Activated CD4-positive, alpha-beta T cell treated with anti-CD3 and anti-CD28 coated beads, Interleukin-2, amount 50 U/mL, for 48 hours (primary cell): ENCODE measurements around the gene SLC37A2.

ENCODE experiments used
- DNase-seq, 2 experiments: peaks; one replicate each; pipeline ENCODE4 v3.0.0-alpha.2; 2020

Gene SLC37A2

DNA sequence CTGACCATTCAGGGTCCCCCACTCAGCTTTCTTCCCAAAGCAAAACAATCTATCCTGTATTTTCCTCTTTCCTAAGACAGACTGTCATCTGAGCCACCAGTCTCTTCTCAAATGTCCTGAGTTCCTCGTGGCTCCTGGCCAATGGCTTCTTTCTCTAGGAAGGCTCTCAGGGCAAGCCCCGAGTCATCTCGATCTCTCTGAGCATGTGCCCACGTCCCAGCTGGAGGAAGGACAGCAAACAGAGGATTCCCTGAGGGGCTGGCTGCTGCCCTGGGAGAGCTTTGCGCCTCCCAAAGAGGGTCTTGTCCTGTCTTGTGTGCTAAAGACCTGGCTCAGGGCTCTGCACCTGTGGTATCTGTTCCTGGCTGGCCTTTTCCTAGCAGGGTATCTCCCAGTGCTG, 8.3 kb downstream of the SLC37A2 start:
- DNase-seq, result no peak

DNA sequence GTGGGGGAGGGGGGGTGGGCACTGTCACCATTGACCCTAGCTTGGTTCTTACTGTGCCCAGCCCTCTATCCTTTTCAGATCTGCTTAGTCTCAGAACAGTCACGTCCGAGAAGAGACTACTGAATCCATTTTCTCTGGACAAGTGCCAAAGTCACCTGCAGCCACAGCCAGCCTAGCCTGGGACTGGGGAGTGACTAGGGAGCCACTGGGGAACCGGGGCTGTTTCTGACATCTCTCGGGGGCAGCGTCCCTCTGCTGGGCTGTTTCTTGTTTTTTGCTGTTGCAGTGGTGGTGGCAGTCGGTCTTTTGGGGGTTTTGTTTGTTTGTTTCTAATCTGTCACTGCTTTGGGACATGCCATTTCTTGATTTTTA, 8.7 kb downstream of the SLC37A2 start:
- no peak for DNase-seq

DNA sequence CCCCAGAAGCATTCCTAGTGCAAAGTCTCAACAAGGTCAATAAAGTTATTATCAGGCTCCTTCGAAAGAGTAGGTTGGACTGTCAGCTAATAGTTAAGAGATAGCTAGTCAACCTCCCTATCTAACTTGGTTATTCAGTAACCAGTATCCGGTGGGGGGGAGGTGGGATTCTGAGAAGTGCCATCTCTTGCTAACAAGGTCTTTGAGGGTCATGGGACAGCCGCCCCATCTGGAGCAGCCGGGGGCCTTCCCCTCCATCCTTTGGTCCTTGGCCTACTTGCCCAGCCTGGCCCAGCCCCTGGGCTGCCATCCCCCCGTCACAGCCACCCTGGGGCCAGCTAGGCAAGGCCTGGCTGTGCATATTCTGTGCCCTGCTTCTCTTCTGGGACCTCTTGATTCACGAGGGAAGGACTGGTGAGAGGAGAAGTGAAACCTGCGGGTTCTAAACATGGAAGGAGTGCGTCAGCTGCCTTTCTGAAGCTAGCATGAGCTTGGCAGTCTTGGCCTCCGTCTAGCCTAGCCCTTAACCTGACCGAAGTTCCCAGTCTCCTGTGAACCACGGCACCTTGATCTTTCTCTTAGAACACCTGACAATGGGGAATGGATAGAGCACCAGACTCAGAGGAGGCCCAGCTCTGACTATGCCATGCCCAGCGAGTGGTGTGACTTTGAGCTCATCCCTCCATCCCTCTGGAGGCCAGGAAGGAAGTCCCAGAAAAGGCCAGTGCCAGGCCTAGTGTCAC, 9.3 kb downstream of the SLC37A2 start:
- no peak for DNase-seq

DNA sequence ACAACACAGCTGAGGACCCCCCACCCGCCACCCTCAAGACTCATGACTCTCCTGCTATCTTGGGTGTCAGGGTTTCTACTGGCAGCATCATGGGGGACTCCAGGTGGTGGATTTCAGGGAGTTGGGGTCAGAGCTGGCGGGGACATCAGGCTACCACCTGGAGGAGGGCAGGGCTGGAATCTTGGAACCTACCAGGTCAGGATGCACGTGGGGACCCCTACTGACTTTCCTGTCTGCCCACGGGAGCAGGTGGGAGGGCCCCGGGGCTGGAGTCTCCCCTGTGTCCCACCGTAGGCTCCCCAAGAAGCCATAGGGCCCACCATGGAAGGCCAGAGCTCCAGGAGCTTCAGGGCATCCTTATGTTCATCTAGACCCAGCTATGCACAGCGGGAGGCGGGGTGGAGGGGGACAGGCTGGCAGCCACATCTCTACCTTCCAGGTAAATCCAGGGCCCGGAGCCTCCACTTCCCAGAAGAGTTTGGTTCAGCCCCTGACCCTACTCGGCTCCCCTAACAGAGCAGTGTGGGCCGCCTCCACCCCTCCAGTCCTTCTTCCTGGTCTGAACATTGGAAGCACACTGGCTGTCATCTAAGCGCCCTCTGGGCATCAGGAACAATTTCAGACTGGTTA, 10.0 kb downstream of the SLC37A2 start:
- no peak for DNase-seq

DNA sequence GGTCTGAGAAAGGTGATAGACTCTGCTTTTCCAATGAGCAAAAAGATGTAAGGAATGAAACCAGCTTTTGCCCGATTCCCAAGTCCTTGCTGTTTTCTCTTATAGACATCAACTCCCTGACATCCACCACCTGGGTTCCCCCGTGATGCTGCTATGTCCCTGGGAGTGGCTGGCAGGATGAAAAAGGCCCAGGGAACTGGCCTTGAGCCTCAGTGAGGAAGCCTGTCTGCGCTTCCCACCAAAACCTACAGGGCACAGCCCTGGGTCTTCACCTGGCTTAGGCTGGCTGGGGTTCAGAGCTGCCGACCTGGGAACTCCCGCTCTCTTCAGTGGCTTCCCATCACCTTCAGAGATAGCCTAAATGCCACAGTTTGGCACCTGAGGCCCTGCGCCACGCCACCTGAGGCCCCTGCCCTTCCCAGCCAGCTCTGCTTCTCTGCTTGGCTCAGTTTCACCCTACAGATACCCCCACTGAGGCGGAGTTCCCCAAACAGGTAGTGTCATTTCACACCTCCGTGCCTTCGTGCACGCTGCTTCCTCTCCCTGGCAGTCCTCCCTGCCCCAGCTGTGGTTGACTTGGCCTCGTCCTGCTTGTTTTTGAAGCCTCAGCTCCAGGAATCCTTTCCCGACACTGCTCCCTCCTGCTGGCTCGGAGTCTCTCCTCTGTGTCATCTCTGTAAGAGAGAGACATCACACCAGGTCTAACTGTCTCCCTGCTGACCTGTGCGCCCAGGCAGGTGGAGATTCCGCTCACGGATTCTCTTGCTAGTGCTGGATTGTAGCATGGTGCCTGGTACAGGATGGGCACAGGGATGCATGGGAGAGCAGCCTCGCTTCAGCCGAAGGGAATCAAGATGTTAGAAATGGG, 10.7 kb downstream of the SLC37A2 start:
- no peak for DNase-seq

DNA sequence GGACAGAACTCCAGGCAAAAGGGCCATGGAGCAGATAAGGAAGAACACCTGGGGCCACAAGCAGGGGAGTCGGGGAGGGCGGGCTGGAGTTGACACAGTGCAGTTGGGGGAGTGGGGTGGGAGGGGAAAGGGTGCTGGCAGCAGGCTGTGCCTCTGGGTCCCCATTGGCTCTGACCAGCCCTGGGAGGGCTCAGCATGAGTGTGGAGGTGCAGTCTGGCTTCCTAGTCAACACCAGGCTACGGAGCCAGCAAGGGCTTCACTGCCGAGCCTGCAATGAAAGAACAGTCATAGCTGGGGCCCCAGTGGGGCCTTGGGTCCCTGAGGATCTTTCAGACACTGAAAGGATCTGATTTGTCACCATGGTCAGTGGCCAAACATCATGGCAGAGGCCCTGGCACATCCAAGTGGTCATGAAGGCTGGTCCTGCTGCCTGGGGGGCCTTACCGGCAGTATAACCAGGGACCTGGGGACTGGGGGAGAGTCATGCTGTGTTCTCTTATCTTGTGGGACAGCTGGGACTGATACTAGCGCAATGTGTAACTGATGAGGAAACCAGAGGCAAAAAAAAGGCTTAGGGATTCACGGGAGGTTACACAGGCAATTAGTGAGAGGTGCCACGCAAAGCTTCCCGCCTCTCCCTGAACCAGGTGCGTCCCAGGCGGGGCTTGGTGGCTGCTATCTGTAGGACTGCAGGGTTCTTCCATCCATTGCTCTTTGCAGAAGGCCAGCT, 11.6 kb downstream of the SLC37A2 start:
- no peak for DNase-seq

DNA sequence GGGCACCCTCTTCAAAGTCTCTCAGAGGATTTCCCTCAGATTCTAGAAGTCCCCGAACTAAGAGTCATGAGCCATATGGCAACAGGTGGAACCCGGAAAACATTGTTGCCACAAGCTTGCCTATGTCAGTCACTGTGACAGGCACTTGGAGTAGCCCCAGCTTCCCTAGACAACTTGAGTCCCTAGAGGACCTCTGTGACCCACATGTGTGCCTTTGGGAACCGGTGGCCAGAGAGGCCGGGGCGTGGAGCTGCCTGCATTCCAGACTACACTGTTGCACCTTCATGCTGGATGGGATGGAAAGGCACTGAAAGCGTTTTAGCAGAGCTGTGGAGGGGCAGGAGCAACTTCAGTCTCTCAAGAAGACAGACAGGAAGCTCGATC, 12.1 kb downstream of the SLC37A2 start:
- DNase-seq, result no peak

DNA sequence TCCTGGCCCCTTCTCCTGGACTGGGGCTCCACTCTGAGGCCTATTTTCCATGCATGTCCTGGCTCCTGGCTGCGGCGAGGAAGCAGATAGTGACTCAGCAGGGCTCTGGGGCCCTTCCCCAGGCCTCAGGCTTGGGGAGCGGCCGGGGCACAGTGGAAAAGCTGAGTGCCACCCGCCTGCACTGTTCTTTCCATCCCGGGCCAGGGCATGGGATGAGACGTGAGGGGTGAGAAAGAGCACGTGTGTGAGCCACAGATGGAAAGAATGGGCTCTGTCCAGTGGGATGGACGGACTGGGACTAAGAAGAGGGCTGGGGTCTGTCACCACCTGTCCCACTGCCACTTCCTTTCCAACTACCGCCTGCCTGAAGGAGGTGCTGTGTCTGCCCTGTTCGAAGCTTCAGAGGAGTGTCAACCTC, 12.8 kb downstream of the SLC37A2 start:
- DNase-seq, result no peak

DNA sequence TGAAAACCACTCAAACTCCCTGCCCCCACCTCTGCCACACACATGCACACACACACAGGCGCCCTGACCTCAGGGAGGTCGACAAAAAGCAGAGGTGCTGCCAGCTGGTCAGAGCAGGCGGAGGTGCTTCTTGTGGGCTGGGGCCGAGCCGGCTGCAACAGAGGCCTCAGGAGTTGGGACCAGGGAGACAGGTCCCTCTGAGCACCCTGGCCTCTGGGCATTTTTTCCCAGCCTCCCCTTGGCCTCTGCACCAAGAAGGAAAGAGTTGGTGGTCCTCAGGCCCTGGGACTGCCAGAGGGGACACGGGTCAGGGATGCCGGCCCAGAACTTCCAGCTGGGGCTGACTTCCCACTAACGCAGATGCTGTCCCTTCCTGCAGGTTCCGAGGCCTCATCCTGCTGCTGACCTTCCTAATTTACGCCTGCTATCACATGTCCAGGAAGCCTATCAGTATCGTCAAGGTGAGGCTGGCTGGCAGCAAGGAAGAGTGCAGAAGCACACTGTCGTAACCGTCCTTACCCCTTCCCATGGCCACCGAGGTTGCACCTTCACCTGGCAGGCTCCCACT, 13.4 kb downstream of the SLC37A2 start:
- no peak for DNase-seq

DNA sequence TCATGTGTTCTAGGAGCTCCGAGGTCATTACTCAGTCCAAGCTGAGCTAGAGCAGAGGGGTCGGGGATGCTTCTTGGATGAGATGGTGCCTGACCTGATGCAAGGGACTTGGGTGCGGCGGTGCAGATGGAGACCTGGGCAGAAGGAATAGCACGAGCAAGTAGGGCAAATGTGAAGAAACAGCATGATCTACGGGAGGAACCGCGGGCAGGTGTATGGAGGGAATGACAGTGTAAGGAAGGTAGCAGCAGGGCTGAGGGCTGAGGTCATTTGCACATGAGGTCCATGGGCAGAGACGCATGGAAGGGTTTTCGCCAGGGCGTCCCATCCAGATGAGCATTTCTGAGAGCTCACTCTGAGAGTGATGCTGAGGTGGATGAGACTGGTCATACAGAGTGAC, 14.9 kb downstream of the SLC37A2 start:
- DNase-seq, result no peak

DNA sequence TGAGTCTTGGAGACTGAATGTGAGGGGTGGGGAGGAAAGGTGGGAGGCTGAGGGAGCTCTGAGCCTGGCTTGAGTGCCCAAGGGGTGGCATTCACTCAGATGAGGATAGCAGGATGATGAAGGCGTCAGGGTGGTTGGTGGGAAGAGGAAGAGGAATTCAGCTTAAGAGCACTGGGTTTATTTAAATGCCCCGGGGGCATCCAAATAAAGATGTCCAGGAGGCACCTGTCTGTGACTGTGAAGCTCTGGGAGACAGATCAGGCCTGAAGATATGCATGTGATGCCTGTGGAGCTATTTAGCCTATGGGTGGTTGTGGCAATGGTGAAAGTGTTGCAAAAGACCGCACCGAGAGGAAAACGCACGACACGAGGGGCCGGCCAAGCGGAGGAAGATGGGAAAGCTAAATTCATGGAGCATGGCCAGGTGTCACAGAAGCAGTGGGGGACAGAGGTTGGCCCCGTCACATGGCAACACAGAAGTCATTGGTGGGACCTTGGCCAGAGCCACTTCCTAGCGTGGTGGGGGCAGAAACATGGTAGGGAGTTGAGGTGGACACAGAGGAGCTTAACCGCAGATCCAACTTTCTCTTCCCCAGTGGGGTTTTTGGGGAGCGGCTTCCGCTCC, 15.5 kb downstream of the SLC37A2 start:
- no peak for DNase-seq

DNA sequence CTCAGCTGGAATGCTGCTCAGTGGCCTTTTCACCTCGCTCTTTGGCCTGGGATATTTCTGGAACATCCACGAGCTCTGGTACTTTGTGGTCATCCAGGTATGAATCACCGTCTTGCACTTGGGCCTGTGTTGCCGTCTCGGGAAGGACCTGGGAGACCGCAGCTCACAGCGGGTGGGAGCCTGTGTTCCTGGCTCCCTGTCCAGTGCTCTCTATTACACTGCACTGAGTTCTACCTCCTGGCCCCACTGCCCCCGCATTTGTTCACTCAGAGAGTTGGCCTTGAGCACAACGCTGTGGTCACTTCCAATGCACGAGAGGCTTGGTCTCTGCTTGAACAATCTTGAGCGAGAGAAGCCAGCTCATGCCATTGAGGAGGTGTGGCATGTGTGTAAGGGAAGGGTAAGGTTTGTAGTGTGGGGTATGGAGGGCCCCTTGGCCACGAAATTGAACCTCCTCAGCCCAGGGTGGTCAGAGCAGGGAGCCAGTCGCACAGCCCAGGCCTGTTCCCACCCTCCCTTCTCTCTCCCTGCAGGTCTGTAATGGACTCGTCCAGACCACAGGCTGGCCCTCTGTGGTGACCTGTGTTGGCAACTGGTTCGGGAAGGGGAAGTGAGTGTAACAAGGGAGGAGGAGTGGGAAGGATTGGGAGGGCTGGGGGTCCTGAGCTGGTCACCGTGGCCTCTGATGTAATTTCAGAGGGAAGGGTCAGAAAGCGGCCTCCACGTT, 16.2 kb downstream of the SLC37A2 start:
- DNase-seq, result no peak

DNA sequence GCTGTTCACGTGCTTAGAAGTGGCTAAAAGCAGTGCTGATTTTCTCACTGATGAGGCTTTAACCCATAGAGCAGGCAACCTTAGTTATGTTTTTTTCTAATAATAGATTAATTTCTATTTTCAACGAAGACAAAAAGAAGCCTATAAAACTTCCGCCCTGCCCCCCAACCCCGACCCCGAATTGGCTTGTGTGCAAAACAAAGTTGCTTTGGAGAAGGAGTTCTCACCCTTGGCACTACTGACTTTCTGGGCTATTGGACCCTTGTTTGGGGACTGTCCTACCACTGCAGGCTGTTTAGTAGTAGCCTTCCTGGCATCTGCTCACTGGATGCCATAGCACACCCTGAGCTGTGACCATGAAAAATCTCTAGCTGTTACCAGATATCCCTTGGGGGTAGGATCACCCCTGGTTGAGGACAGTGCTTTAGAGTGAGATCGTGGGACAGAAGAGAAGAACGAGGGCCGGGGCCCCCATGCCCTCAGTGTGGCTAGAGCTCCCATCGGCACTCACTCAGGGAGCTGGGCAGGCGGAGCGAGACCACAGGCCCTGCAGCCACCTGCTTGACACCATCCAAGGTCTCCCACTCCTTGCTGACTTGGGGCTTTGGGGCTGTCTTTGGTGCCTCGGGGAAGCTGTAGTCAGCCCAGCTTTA, 16.9 kb downstream of the SLC37A2 start:
- DNase-seq, result no peak

DNA sequence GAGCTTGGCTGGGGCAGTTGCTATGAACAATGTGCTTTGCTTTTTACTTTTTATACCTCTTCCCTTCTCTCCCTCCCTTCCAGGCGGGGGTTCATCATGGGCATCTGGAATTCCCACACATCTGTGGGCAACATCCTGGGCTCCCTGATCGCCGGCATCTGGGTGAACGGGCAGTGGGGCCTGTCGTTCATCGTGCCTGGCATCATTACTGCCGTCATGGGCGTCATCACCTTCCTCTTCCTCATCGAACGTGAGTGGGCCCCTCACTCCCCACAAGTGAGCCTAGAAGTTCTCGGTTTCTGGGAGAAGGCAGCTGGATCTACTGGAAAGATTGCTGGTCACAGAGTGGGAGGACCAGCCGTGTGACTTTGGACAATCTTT, 17.4 kb downstream of the SLC37A2 start:
- DNase-seq, result no peak

DNA sequence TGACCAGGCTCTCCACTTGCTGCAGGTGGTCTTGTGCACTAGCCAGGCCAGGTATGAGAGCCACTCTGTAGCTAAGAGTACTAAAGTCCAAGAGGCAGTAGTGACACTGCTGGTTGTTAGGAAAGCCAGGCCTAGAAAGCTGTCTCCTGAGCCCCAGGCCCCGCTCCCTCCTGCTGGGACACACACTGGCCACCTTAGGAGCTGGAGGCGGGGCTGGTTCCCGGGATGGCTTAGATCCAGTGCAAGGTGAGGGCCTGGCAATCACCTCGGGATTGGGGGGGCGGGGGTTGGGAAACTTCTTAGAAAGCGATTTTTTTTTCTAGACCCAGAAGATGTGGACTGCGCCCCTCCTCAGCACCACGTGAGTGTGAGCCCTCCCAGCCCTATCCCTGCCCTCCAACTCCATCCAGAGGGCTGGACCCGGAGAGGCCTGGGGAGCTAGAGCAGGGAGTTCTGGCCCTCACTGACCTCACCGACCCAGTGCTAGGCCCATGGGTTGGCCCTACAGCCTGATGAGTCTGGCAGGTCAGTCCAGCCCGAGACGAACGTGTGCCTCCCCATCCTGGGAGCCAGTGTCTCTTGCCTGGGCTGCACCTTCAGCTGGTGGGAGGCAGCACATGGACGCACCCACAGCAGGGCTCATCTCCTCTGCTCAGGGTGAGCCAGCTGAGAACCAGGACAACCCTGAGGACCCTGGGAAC, 18.1 kb downstream of the SLC37A2 start:
- no peak for DNase-seq

DNA sequence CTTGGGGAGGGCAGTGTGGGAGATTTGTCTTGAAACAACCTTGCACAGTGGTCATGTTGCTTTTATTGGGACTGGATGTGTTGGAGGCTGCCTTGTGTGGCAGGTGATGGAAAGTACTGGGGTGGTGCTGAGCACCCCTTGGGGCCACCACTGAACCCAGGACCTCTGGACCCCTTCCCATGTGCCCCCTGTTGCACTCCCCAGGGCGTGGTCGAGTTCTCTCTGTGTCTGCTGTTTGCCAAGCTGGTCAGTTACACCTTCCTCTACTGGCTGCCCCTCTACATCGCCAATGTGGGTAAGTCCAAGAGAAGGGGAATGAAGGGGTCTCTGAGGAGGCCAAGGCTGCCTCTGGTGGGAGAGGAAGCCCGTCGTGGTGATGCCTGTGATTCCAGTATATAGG, 18.9 kb downstream of the SLC37A2 start:
- DNase-seq, result no peak

DNA sequence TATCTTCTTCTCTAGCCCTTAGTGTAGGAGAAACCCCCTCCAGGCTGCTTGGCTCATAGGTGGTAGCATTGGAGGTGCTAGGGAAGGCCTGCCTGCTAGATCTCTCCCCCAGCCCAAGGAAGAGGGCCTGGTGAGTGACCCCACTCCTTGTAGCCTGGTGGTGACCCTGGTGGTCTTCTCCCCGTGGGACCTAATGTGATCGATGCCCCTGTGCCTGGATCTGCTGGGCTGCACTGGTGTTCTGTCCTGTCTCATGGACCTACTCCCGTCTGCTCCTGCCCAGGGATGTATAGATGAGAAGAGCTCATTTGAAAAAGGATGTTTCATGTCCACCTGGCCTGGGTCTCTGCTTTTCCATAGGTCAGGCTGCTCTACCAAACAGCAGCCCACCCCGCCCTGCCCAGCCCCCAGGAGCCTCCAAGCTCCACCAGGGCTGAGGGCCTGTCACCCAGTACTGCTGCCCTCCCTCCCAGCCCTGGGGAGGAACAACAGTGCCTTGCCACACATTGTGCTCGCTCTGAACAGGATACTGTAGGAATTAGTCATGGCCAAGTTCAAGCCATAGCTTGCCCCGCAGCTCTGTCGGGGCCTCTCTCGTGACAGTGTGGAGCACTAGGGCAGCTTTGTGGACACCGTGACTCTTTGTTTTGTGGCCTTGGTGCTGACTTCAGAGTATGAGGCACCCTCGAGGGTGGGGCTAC, 19.7 kb downstream of the SLC37A2 start:
- DNase-seq, result no peak

DNA sequence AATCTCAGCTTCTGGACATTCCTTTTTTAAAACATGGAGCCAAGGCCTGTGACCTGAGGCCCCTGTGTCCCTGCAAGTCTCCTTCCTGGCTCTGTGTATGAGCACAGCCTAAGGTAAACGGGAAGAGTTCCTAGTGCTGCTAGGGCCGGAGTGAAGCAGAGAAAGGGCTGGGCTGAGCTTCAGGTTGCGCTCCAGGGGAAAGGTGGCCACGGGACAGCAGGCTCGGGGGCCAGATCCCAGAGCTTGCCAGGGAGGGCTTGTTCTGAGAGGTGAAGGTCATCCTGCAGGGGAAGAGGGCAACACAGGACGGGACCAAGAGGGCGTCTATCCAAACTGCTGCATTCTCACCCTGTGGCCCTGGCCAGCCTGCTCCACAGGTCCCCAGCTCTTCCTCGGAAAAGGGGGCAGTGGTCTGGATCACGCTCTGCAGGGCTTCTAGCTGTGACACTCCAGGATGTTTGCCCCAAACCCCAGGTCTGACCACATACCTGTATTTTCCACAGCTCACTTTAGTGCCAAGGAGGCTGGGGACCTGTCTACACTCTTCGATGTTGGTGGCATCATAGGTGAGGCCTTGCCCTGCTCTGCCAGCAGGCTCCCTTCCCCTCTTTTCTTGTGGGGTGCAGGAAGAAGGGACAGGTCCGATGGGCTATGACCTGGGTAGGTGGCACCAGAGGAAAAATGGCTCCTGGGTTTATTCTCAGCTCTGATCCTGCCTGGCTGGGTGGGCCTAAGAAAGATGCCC, 20.4 kb downstream of the SLC37A2 start:
- DNase-seq, result no peak

DNA sequence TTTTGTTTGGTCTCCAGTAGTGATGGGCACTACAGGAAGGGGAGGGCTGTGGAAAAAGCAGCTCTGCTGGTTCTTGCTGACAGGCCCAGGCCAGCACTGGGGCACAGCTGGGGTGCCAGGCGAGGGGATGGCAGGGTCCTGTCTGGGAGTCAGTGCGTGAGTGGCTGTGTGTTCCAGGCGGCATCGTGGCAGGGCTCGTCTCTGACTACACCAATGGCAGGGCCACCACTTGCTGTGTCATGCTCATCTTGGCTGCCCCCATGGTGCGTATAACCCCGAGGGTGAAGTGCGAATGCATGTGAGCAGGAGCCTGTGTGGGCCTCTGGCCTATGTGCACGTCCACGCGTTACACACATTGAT, 20.9 kb downstream of the SLC37A2 start:
- no peak for DNase-seq
